AG04450 (cell line): ENCODE results near the gene BEX3. TPM values are rescaled to one million over a fixed set of nuclear protein-coding genes. Genes with fewer than 3 reads are reported as not detected.

ENCODE experiments used
- CTCF ChIA-PET: fragments of 300-600, 350-600 bp; formaldehyde crosslinking; extraction: SDS; loops from one replicate; lab custom pipeline; 2022; ENCODE audit warnings: antibody characterized with exemption, inconsistent platforms; lab: Charles Lee
- POLR2A ChIA-PET: fragments of 350-600 bp; formaldehyde crosslinking; extraction: SDS; loops from one replicate; lab custom pipeline; 2021; ENCODE audit warnings: antibody characterized with exemption, inconsistent platforms; lab: Yijun Ruan, JAX
- DNase-seq: peaks from one replicate; pipeline ENCODE4 v3.0.0-alpha.2; 2011; ENCODE audit warnings: low read depth, low spot score
- H3K27ac ChIP-seq: one replicate; pipeline ENCODE4 v1.5.1; 2012; ENCODE audit warnings: low read depth, low read length, control low read depth
- H3K27me3 ChIP-seq: one replicate; pipeline ENCODE4 v1.6.0; 2012; ENCODE audit warnings: low read length; ENCODE audit not compliant: control insufficient read depth, insufficient read depth
- H3K4me3 ChIP-seq: 2 replicates; pipeline ENCODE4 v1.5.1; 2011; ENCODE audit warnings: mild to moderate bottlenecking, low read depth, low read length, control low read depth
- H3K9me3 ChIP-seq: 2 replicates; pipeline ENCODE4 v1.5.1; 2012; ENCODE audit warnings: low read length; ENCODE audit not compliant: control insufficient read depth, insufficient read depth
- polyA minus RNA-seq: library from RNA; depleted of rRNA, polyadenylated mRNA; stranded (reverse); fragments of >200 nt; gene quantifications from 2 replicates; pipeline ENCODE4 v1.2.3, GENCODE V29; 2011; rRNA and poly(A)+ RNA removed
- polyA plus RNA-seq: library from polyadenylated mRNA; depleted of rRNA; stranded (reverse); fragments of >200 nt; gene quantifications from 2 replicates; pipeline ENCODE4 v1.2.3, GENCODE V29; 2011; rRNA removed
- TF ChIP-seq, protein P1 (sequence below): IDR thresholded peaks from 2 replicates; pipeline ENCODE4 v1.5.1; 2011; ENCODE audit warnings: low read depth, low read length, control low read depth, inconsistent platforms

The BEX3 gene
- polyA plus RNA-seq (644 and 772 TPM in 2 replicates), polyA minus RNA-seq (96.3 and 147 TPM in 2 replicates)

- no peak for DNase-seq
- TF ChIP-seq, protein P1, sequence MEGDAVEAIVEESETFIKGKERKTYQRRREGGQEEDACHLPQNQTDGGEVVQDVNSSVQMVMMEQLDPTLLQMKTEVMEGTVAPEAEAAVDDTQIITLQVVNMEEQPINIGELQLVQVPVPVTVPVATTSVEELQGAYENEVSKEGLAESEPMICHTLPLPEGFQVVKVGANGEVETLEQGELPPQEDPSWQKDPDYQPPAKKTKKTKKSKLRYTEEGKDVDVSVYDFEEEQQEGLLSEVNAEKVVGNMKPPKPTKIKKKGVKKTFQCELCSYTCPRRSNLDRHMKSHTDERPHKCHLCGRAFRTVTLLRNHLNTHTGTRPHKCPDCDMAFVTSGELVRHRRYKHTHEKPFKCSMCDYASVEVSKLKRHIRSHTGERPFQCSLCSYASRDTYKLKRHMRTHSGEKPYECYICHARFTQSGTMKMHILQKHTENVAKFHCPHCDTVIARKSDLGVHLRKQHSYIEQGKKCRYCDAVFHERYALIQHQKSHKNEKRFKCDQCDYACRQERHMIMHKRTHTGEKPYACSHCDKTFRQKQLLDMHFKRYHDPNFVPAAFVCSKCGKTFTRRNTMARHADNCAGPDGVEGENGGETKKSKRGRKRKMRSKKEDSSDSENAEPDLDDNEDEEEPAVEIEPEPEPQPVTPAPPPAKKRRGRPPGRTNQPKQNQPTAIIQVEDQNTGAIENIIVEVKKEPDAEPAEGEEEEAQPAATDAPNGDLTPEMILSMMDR, result no peak
- ChIA-PET POLR2A (interaction anchor here (0.9 to 1.3 kb wide), 4 partner anchors 9 to 28 kb away, joined by 5 to 8 read pairs (median 5); partner anchors contain the start of gene TCEAL9), CTCF (no interaction called here)
- Histone ChIP-seq H3K9me3 (no peaks in the 10 kb centered on the region), H3K4me3 (peak within 1 kb of the TSS; percentile 73), H3K27me3 (no peaks in the 10 kb centered on the region), H3K27ac (peak within 1 kb of the TSS; percentile 80)
Observed at GRCh38 chrX:103376118-103376978, at the start of gene BEX3. Gene BEX3, plus strand, starts transcription at chrX:103376538. Its CDS starts 984 bp downstream, at chrX:103377522.

DNA sequence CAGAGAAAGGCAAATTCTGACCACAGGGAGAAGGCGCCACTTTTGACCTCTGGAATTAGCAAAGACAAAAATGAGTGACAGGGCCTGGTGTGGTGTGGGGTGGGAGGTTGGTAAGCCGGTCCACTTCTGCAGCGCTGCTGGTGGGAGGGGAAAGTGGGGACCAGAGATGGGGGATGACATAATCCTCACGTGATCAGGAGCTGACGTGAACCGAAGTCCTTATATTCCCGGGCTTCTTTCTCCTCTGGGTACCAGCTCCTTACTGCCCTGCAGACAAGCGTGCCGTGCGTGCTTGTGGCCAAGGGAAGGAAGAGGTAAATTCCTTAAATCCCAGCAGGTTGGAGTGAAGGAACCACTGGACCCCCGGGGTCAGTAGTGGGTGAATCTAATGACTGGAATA, 46.3 kb upstream of the BEX3 start, which contains the start of gene TCEAL7:
TCEAL7 (plus strand) TSS at position 249 of the 400 bp plus-strand sequence. CDS start 1,165 bp downstream, outside the sequence.
- peak within 1 kb of the TSS; percentile 59 for H3K4me3 ChIP-seq
- TF ChIP-seq, protein P1, result no peak
- H3K9me3 ChIP-seq, result no peaks in the 10 kb centered on the region
- ChIA-PET CTCF (interaction anchor here (1.3 to 1.6 kb wide), 3 partner anchors 12 to 135 kb away, joined by 3 to 6 read pairs (median 4); no protein-coding TSS in a partner anchor), POLR2A (no interaction called here)
- no peak within 1 kb of the TSS for H3K27ac ChIP-seq
- no peak for DNase-seq
- H3K27me3 ChIP-seq, result no peaks in the 10 kb centered on the region

DNA sequence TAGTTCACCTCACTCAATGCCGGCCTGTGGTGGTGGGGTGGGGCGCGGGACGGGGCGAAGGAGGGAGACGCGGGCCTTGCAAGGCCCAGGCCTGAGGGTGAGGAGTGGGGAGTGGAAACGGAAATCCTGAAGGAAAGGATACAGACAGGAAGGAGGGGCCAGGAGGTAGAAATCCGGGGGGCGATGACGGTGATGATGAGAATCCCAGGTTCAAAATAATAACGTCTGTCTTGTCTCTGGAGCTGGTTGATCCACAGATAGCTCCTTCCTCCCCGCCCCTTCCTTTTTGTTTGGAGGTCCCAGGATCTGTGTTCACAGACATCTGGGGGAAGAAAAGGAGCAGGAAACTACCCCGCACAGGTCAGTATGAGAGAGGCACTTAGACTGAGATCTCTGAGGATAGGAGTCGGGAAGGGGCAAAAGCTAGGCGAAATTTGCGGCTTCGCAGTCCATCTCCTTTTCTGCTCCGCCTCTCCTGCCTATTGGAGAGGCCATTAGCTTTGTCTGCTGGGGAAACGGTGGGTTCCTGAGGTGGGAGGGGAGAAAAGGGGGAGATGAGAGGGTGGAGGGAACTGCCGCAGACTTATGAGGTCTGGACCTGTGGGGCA, 45.6 kb upstream of the BEX3 start:
- no peaks in the 10 kb centered on the region for H3K27me3 ChIP-seq
- DNase-seq, result no peak
- ChIA-PET POLR2A (no interaction called here), CTCF (interaction anchor here (1.3 kb wide), 2 partner anchors 11 to 134 kb away, joined by 3 to 4 read pairs; no protein-coding TSS in a partner anchor)
- TF ChIP-seq, protein P1, result no peak
- H3K9me3 ChIP-seq, result no peaks in the 10 kb centered on the region
- H3K4me3 ChIP-seq, result peak overlapping the region; percentile 59
- H3K27ac ChIP-seq, result no peak overlapping the region

GRCh38 chrX:103338663-103339062, 37.7 kb upstream of the BEX3 start:
- ChIA-PET POLR2A (no interaction called here), CTCF (interaction anchor here (0.8 kb wide), 1 partner anchor 125 kb away, joined by 5 read pairs; no protein-coding TSS in a partner anchor)
- H3K27me3 ChIP-seq, result peaks cover 7% of the 10 kb centered on the region
- H3K4me3 ChIP-seq, result no peak overlapping the region
- H3K27ac ChIP-seq, result no peak overlapping the region
- H3K9me3 ChIP-seq, result no peaks in the 10 kb centered on the region
- TF ChIP-seq, protein P1, result no peak
- no peak for DNase-seq
